SK-N-SH treated with all-trans-retinoic acid at 6 μM for 48 hours (cell line): Measurements from ENCODE around the gene SLC30A3.
"Not testable (repeated sequence)": the region's sequence is repeated elsewhere in the genome, so short reads cannot be mapped to it uniquely, and the experiment has no call there.

ENCODE experiments used
- ATAC-seq: fragments of 200-7000 bp; cut with Tn5 transposase; 3 replicates; pipeline ENCODE4 v1.9.1; 2020; ENCODE audit warnings: mild to moderate bottlenecking, moderate library complexity
- ARNTL ChIP-seq: fragments of 450-650 bp; formaldehyde crosslinking; IDR thresholded peaks from 2 replicates; pipeline ENCODE4 v1.5.0; 2020; ENCODE audit warnings: low read depth, mild to moderate bottlenecking, moderate library complexity, borderline replicate concordance
- BACH2 ChIP-seq: fragments of 250-450 bp; sonication (Bioruptor Pico); IDR thresholded peaks from 2 replicates; pipeline ENCODE4 v1.9.0; 2021; ENCODE audit warnings: mild to moderate bottlenecking, borderline replicate concordance
- CREB5 ChIP-seq: fragments of 250-450 bp; sonication (Bioruptor Pico); IDR thresholded peaks from 2 replicates; pipeline ENCODE4 v1.5.1; 2020; ENCODE audit warnings: low read depth, mild to moderate bottlenecking, moderate library complexity
- CSDC2 ChIP-seq: fragments of 250-450 bp; sonication (Bioruptor Pico); IDR thresholded peaks from 2 replicates; pipeline ENCODE4 v1.5.0; 2020; ENCODE audit warnings: mild to moderate bottlenecking, moderate library complexity
- ESRRG ChIP-seq: fragments of 250-450 bp; sonication (Bioruptor Pico); IDR thresholded peaks from 2 replicates; pipeline ENCODE4 v1.6.1; 2021; ENCODE audit warnings: mild to moderate bottlenecking
- GLIS3 ChIP-seq: fragments of 250-450 bp; sonication (Bioruptor Pico); IDR thresholded peaks from 2 replicates; pipeline ENCODE4 v1.5.0; 2020; ENCODE audit warnings: mild to moderate bottlenecking, moderate library complexity
- ISL1 ChIP-seq: fragments of 250-450 bp; sonication (Bioruptor Pico); IDR thresholded peaks from 2 replicates; pipeline ENCODE4 v2.1.2; 2022; ENCODE audit warnings: mild to moderate bottlenecking, moderate library complexity
- OSR1 ChIP-seq: fragments of 250-450 bp; sonication (Bioruptor Pico); IDR thresholded peaks from 2 replicates; pipeline ENCODE4 v1.8.0; 2022; ENCODE audit warnings: moderate library complexity, mild to moderate bottlenecking, inconsistent platforms
- PPARA ChIP-seq: fragments of 250-450 bp; sonication (Bioruptor Pico); IDR thresholded peaks from 2 replicates; pipeline ENCODE4 v1.5.0; 2020; ENCODE audit warnings: mild to moderate bottlenecking, borderline replicate concordance
- RARB ChIP-seq: fragments of 250-450 bp; sonication (Bioruptor Pico); IDR thresholded peaks from 2 replicates; pipeline ENCODE4 v1.8.0; 2021; ENCODE audit warnings: mild to moderate bottlenecking, moderate library complexity
- SNAI2 ChIP-seq: fragments of 250-450 bp; sonication (Bioruptor Pico); IDR thresholded peaks from 2 replicates; pipeline ENCODE4 v1.5.0; 2020; ENCODE audit warnings: mild to moderate bottlenecking, moderate library complexity
- TOX ChIP-seq: fragments of 250-450 bp; sonication (Bioruptor Pico); IDR thresholded peaks from 2 replicates; pipeline ENCODE4 v1.8.0; 2021; ENCODE audit warnings: mild to moderate bottlenecking, moderate library complexity, borderline replicate concordance
- ZC3H10 ChIP-seq: fragments of 250-450 bp; sonication (Bioruptor Pico); IDR thresholded peaks from 2 replicates; pipeline ENCODE4 v1.5.1; 2021; ENCODE audit warnings: mild to moderate bottlenecking, moderate library complexity
- ZFP3 ChIP-seq: fragments of 250-450 bp; sonication (Bioruptor Pico); IDR thresholded peaks from 2 replicates; pipeline ENCODE4 v1.5.0; 2020; ENCODE audit warnings: mild to moderate bottlenecking, moderate library complexity
- ZFP30 ChIP-seq: fragments of 450-650 bp; formaldehyde crosslinking; IDR thresholded peaks from 2 replicates; pipeline ENCODE4 v1.5.0; 2022; ENCODE audit warnings: mild to moderate bottlenecking, moderate library complexity
- ZNF70 ChIP-seq: fragments of 450-650 bp; formaldehyde crosslinking; IDR thresholded peaks from 2 replicates; pipeline ENCODE4 v1.5.0; 2020; ENCODE audit warnings: mild to moderate bottlenecking, moderate library complexity
- ZNF8 ChIP-seq: fragments of 450-650 bp; formaldehyde crosslinking; IDR thresholded peaks from 2 replicates; pipeline ENCODE4 v1.5.0; 2020; ENCODE audit warnings: mild to moderate bottlenecking, moderate library complexity
- TF ChIP-seq, protein P1 (sequence below): fragments of 250-450 bp; sonication (Bioruptor Pico); IDR thresholded peaks from 2 replicates; pipeline ENCODE4 v1.8.0; 2021; ENCODE audit warnings: low read depth, mild to moderate bottlenecking, moderate library complexity, borderline replicate concordance
- TF ChIP-seq, protein P2 (sequence below): fragments of 250-450 bp; sonication (Bioruptor Pico); IDR thresholded peaks from 2 replicates; pipeline ENCODE4 v1.5.1; 2021; ENCODE audit warnings: mild to moderate bottlenecking, moderate library complexity
- TF ChIP-seq, protein P3 (sequence below): fragments of 250-450 bp; sonication (Bioruptor Pico); IDR thresholded peaks from 2 replicates; pipeline ENCODE4 v1.5.0; 2020; ENCODE audit warnings: mild to moderate bottlenecking, moderate library complexity
- TF ChIP-seq, protein P4 (sequence below): fragments of 250-450 bp; sonication (Bioruptor Pico); IDR thresholded peaks from 2 replicates; pipeline ENCODE4 v1.8.0; 2020; ENCODE audit warnings: mild to moderate bottlenecking, moderate library complexity, borderline replicate concordance

The SLC30A3 gene

GRCh38 chr2:27270131-27270530, 7.3 kb upstream of the SLC30A3 start:
- TF ChIP-seq ZFP30 (no peak), RARB (no peak), ZNF70 (CRISPR knock-in tag) (no peak), CREB5 (CRISPR knock-in tag) (no peak), ISL1 (CRISPR knock-in tag) (no peak)
- TF ChIP-seq, protein P1, sequence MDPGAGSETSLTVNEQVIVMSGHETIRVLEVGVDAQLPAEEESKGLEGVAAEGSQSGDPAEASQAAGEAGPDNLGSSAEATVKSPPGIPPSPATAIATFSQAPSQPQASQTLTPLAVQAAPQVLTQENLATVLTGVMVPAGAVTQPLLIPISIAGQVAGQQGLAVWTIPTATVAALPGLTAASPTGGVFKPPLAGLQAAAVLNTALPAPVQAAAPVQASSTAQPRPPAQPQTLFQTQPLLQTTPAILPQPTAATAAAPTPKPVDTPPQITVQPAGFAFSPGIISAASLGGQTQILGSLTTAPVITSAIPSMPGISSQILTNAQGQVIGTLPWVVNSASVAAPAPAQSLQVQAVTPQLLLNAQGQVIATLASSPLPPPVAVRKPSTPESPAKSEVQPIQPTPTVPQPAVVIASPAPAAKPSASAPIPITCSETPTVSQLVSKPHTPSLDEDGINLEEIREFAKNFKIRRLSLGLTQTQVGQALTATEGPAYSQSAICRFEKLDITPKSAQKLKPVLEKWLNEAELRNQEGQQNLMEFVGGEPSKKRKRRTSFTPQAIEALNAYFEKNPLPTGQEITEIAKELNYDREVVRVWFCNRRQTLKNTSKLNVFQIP = no peak
- TF ChIP-seq, protein P2, sequence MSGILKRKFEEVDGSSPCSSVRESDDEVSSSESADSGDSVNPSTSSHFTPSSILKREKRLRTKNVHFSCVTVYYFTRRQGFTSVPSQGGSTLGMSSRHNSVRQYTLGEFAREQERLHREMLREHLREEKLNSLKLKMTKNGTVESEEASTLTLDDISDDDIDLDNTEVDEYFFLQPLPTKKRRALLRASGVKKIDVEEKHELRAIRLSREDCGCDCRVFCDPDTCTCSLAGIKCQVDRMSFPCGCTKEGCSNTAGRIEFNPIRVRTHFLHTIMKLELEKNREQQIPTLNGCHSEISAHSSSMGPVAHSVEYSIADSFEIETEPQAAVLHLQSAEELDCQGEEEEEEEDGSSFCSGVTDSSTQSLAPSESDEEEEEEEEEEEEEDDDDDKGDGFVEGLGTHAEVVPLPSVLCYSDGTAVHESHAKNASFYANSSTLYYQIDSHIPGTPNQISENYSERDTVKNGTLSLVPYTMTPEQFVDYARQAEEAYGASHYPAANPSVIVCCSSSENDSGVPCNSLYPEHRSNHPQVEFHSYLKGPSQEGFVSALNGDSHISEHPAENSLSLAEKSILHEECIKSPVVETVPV (CRISPR knock-in tag) = no peak
- TF ChIP-seq, all 23 proteins: peak for 0
- ATAC-seq = no peak

DNA sequence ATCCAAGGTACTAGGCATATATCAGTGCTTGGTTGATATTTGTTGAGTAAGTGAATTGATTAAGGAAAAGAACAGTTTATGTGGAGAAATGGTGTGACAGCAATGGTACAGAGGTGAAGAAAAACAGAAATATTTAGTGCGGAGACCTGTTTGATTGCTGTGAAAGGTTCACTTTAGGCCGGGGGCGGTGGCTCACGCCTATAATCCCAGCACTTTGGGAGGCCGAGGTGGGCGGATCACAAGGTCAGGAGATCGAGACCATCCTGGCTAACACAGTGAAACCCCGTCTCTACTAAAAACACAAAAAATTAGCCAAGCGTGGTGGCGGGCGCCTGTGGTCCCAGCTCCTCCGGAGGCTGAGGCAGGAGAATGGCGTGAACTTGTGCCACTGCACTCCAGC, 5.4 kb upstream of the SLC30A3 start:
- not testable (repeated sequence) for ATAC-seq

DNA sequence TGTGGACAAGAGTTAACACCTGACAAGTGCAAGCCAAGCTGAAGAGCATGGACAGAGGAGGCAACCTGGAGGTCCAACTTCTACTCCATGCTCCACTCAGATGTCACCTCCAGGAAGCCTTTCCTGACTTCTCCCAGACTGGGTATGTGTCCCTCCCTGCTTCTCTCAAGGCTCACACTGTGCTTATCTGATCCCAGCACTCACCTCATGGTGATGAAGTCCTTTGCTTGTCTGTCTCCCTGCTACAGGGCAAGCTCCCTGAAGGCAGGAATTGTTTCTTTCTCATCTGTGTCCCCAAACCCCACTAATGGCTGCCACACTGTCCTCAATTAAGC, 2.7 kb upstream of the SLC30A3 start:
- TF ChIP-seq ESRRG (CRISPR knock-in tag) (no peak), ZNF8 (CRISPR knock-in tag) (no peak), ZFP3 (no peak), OSR1 (CRISPR knock-in tag) (no peak), RARB (no peak), SNAI2 (CRISPR knock-in tag) (no peak), ISL1 (CRISPR knock-in tag) (no peak), TOX (CRISPR knock-in tag) (no peak), ZC3H10 (no peak), GLIS3 (CRISPR knock-in tag) (no peak), BACH2 (CRISPR knock-in tag) (no peak), ARNTL (CRISPR knock-in tag) (no peak), CSDC2 (no peak), ZNF70 (CRISPR knock-in tag) (no peak), PPARA (no peak), ZFP30 (no peak)
- TF ChIP-seq, protein P2 (CRISPR knock-in tag) = no peak
- TF ChIP-seq, protein P3, sequence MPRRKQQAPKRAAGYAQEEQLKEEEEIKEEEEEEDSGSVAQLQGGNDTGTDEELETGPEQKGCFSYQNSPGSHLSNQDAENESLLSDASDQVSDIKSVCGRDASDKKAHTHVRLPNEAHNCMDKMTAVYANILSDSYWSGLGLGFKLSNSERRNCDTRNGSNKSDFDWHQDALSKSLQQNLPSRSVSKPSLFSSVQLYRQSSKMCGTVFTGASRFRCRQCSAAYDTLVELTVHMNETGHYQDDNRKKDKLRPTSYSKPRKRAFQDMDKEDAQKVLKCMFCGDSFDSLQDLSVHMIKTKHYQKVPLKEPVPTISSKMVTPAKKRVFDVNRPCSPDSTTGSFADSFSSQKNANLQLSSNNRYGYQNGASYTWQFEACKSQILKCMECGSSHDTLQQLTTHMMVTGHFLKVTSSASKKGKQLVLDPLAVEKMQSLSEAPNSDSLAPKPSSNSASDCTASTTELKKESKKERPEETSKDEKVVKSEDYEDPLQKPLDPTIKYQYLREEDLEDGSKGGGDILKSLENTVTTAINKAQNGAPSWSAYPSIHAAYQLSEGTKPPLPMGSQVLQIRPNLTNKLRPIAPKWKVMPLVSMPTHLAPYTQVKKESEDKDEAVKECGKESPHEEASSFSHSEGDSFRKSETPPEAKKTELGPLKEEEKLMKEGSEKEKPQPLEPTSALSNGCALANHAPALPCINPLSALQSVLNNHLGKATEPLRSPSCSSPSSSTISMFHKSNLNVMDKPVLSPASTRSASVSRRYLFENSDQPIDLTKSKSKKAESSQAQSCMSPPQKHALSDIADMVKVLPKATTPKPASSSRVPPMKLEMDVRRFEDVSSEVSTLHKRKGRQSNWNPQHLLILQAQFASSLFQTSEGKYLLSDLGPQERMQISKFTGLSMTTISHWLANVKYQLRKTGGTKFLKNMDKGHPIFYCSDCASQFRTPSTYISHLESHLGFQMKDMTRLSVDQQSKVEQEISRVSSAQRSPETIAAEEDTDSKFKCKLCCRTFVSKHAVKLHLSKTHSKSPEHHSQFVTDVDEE (CRISPR knock-in tag) = no peak
- TF ChIP-seq, protein P4, sequence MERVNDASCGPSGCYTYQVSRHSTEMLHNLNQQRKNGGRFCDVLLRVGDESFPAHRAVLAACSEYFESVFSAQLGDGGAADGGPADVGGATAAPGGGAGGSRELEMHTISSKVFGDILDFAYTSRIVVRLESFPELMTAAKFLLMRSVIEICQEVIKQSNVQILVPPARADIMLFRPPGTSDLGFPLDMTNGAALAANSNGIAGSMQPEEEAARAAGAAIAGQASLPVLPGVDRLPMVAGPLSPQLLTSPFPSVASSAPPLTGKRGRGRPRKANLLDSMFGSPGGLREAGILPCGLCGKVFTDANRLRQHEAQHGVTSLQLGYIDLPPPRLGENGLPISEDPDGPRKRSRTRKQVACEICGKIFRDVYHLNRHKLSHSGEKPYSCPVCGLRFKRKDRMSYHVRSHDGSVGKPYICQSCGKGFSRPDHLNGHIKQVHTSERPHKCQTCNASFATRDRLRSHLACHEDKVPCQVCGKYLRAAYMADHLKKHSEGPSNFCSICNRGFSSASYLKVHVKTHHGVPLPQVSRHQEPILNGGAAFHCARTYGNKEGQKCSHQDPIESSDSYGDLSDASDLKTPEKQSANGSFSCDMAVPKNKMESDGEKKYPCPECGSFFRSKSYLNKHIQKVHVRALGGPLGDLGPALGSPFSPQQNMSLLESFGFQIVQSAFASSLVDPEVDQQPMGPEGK (CRISPR knock-in tag) = no peak
- no peak for ATAC-seq
